DND-41 (cell line): ENCODE measurements around the gene ZNF75A.

Experiments
- ATAC-seq: fragments of 200-7000 bp; cut with Tn5 transposase; 3 replicates; pipeline ENCODE4 v1.9.1; 2021; ENCODE audit warnings: low read depth; ENCODE audit not compliant: insufficient read depth
- DNase-seq: peaks from one replicate; pipeline ENCODE4 v3.0.0-alpha.2; 2020
- H2AFZ ChIP-seq: 2 replicates; pipeline ENCODE4 v1.6.0; 2012; ENCODE audit warnings: low read depth, low read length
- H3K27ac ChIP-seq: 2 replicates; pipeline ENCODE4 v1.5.1; 2012; ENCODE audit warnings: low read length, inconsistent platforms
- H3K27me3 ChIP-seq: fragments of 200-600 bp; sonication (generic); 2 replicates; pipeline ENCODE4 v1.6.0; 2012; ENCODE audit warnings: low read length, mild to moderate bottlenecking, inconsistent platforms; ENCODE audit not compliant: insufficient read depth, poor library complexity
- H3K36me3 ChIP-seq: 2 replicates; pipeline ENCODE4 v1.5.1; 2012; ENCODE audit warnings: low read length, inconsistent platforms; ENCODE audit not compliant: insufficient read depth
- H3K4me1 ChIP-seq: 2 replicates; pipeline ENCODE4 v1.5.1; 2012; ENCODE audit warnings: mild to moderate bottlenecking, low read length; ENCODE audit not compliant: insufficient read depth
- H3K4me2 ChIP-seq: 2 replicates; pipeline ENCODE4 v1.6.0; 2012; ENCODE audit warnings: mild to moderate bottlenecking, moderate library complexity, low read length, inconsistent platforms; ENCODE audit not compliant: insufficient read depth
- H3K4me3 ChIP-seq, 2 experiments: fragments of 200-600 bp in 1 of 2; shearing (Covaris generic) in 1 of 2; 2 replicates each; pipeline ENCODE4 v1.5.1; 2012 to 2016; ENCODE audit warnings: inconsistent platforms in 2 of 2, low read length in 2 of 2, mild to moderate bottlenecking in 2 of 2, low read depth in 1 of 2, moderate library complexity in 1 of 2
- H3K79me2 ChIP-seq: 2 replicates; pipeline ENCODE4 v1.6.0; 2012; ENCODE audit warnings: low read length, inconsistent platforms; ENCODE audit not compliant: insufficient read depth
- H3K9ac ChIP-seq: 2 replicates; pipeline ENCODE4 v1.6.0; 2012; ENCODE audit warnings: low read depth, mild to moderate bottlenecking, inconsistent platforms, low read length, moderate library complexity
- H3K9me3 ChIP-seq: 2 replicates; pipeline ENCODE4 v1.5.1; 2012; ENCODE audit warnings: low read length, moderate library complexity, mild to moderate bottlenecking, inconsistent platforms; ENCODE audit not compliant: insufficient read depth, severe bottlenecking
- H4K20me1 ChIP-seq: 2 replicates; pipeline ENCODE4 v1.6.0; 2012; ENCODE audit warnings: low read length; ENCODE audit not compliant: insufficient read depth
- EZH2 ChIP-seq: IDR thresholded peaks from 3 replicates; pipeline ENCODE4 v1.6.1; 2012; ENCODE audit warnings: borderline replicate concordance, low read depth, mild to moderate bottlenecking, moderate library complexity, low read length, inconsistent platforms; ENCODE audit not compliant: severe bottlenecking
- TF ChIP-seq, protein P1 (sequence below): IDR thresholded peaks from 2 replicates; pipeline ENCODE4 v1.5.1; 2012; ENCODE audit warnings: borderline replicate concordance, low read length, moderate library complexity, mild to moderate bottlenecking; ENCODE audit not compliant: poor library complexity, severe bottlenecking; ENCODE audit errors: extremely low read depth

The ZNF75A gene

GRCh38 chr16:3362931-3363330, 57.6 kb downstream of the ZNF75A start:
- no peak overlapping the region for H2AFZ ChIP-seq
- H3K27me3 ChIP-seq, result peaks cover 3% of the 10 kb centered on the region
- H3K9me3 ChIP-seq, result no peaks in the 10 kb centered on the region
- DNase-seq (no peak), ATAC-seq (no peak)
- H3K4me3 ChIP-seq, result no peak overlapping the region
- H3K79me2 ChIP-seq, result no peaks in the 10 kb centered on the region
- no peak overlapping the region for H3K9ac ChIP-seq
- no peak for TF ChIP-seq EZH2
- TF ChIP-seq, protein P1, sequence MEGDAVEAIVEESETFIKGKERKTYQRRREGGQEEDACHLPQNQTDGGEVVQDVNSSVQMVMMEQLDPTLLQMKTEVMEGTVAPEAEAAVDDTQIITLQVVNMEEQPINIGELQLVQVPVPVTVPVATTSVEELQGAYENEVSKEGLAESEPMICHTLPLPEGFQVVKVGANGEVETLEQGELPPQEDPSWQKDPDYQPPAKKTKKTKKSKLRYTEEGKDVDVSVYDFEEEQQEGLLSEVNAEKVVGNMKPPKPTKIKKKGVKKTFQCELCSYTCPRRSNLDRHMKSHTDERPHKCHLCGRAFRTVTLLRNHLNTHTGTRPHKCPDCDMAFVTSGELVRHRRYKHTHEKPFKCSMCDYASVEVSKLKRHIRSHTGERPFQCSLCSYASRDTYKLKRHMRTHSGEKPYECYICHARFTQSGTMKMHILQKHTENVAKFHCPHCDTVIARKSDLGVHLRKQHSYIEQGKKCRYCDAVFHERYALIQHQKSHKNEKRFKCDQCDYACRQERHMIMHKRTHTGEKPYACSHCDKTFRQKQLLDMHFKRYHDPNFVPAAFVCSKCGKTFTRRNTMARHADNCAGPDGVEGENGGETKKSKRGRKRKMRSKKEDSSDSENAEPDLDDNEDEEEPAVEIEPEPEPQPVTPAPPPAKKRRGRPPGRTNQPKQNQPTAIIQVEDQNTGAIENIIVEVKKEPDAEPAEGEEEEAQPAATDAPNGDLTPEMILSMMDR, result no peak
- no peak overlapping the region for H3K27ac ChIP-seq
- H4K20me1 ChIP-seq, result no peaks in the 10 kb centered on the region
- H3K36me3 ChIP-seq, result no peaks in the 10 kb centered on the region
- no peaks in the 10 kb centered on the region for H3K4me1 ChIP-seq
- no peak overlapping the region for H3K4me2 ChIP-seq

GRCh38 chr16:3363793-3364192, 58.5 kb downstream of the ZNF75A start:
- Histone ChIP-seq H3K4me2 (no peak overlapping the region), H3K27me3 (peaks cover 1% of the 10 kb centered on the region), H3K9ac (no peak overlapping the region), H4K20me1 (no peaks in the 10 kb centered on the region), H3K79me2 (no peaks in the 10 kb centered on the region), H3K36me3 (no peaks in the 10 kb centered on the region), H3K4me1 (no peaks in the 10 kb centered on the region), H2AFZ (no peak overlapping the region), H3K9me3 (no peaks in the 10 kb centered on the region), H3K4me3 (no peak overlapping the region), H3K27ac (no peak overlapping the region)
- DNase-seq (no peak), ATAC-seq (no peak)
- TF ChIP-seq, protein P1, result peak; percentile 12
- TF ChIP-seq EZH2, result no peak

DNA sequence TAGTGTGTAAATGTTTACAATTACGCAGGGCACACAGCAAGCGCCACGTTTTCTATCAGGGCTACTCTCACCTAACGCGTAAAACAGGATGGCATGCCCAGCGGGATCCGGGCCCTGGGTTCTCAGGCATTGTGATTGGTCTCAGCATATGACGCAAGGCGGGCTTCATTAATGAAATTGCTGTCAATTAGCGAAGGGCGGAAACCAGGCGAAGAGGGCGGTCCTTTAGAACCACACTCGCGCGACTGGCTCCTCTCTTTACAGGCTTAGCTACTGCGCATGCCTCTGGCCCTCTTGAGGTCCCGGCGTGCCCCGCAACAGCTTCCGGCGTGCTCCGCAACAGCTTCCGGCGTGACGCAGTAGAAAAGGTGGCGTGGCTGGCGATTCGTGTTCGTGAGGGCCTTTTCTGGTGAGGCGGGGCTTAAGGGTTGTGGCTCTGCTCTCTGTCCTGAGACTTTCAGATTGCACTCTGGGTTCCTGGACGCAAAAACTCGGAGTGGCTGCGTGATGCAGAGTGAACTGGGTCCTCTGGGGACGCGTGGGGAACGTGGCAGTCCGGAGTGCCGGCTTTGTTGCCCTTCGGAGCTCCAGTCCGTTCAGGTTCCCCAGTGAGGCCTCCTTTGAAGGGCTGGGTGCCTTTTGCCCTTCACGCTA, 59.6 kb downstream of the ZNF75A start:
- DNase-seq, result no peak
- Histone ChIP-seq H3K9ac (no peak overlapping the region), H3K4me3 (no peak overlapping the region), H2AFZ (no peak overlapping the region), H3K9me3 (no peaks in the 10 kb centered on the region), H3K36me3 (no peaks in the 10 kb centered on the region), H4K20me1 (no peaks in the 10 kb centered on the region), H3K27me3 (no peaks in the 10 kb centered on the region), H3K4me1 (no peaks in the 10 kb centered on the region), H3K27ac (no peak overlapping the region), H3K4me2 (no peak overlapping the region), H3K79me2 (no peaks in the 10 kb centered on the region)
- TF ChIP-seq, protein P1, result no peak
- TF ChIP-seq EZH2, result no peak
- ATAC-seq, result no peak
